Anterior cingulate cortex (tissue), 58 donors: ENCODE data around the gene TBXA2R.
"Not testable (repeated sequence)": the region's sequence is repeated elsewhere in the genome, so short reads cannot be mapped to it uniquely, and the experiment has no call there.

ENCODE experiments used
- DNase-seq, 58 donors: peaks; one replicate each; lab custom pipeline; 2025; lab: John Stamatoyannopoulos, UW

Gene TBXA2R

DNA sequence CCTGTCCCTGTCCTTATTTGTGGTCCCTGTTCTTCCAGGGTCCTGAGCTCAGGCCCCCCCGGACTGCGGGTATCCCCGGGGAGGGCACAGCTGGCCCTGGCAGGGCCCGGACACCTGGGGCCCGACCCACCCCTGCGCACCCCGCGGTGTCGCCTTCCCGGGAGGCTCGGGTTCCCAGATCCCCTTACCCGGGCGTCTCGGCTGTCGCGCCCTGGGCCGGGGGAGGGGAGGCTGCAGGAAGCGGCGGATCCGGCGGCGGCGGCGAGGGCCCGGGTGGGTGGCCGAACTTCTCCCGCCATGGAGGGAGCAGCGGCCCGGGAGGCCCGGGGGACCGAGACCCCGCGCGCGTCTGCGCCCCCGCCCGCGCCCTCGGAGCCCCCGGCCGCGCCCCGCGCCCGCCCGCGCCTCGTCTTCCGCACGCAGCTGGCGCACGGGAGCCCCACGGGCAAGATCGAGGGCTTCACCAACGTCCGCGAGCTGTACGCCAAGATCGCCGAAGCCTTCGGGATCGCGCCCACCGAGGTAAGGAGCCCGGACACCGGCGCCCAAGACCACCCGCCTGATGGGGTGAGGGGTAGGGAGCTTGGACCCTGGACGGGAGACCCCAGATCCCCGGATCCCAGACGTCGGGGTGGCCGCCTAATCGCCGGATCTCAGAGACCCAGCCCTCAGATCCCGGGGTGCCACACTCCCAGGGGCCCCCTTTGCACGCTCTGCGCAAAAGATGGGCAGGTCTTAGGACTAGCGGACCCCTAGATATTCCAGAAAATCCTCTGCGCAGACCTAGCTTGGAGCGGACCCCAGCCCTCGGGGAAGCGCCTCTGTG is 21.2 kb downstream of the TBXA2R start, which contains the start of gene GIPC3:
GIPC3 (plus strand) TSS at position 178 of the 826 bp plus-strand sequence; CDS start at position 298, 120 bp downstream.
- DNase-seq, result no peak

DNA sequence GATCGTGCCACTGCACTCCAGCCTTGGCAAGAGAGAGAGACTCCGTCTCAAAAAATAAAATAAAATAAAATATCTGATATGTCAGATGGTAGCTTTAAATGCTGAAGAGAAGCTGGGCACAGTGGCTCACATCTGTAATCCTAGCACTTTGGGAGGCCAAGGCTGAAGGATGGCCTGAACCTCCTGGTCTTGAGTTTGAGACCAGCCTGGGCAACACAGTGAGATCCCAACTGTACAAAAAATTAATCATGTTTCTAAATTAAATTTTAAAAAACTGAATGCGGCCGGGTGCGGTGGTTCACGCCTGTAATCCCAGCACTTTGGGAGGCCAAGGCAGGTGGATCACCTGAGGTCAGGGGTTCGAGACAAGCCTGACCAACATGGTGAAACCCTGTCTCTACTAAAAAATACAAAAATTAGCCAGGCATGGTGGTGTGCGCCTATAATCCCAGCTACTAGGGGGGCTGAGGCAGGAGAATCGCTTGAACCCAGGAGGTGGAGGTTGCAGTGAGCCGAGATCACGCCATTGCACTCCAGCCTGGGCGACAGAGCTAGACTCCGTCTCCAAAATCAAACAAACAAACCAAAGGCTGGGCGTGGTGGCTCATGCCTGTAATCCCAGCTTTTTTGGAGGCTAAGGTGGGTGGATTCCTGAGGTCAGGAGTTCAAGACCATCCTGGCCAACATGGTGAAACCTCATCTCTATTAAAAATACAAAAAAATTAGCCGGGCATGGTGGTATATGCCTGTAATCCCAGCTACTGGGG is 22.5 kb downstream of the TBXA2R start:
- DNase-seq, result not testable (repeated sequence)

DNA sequence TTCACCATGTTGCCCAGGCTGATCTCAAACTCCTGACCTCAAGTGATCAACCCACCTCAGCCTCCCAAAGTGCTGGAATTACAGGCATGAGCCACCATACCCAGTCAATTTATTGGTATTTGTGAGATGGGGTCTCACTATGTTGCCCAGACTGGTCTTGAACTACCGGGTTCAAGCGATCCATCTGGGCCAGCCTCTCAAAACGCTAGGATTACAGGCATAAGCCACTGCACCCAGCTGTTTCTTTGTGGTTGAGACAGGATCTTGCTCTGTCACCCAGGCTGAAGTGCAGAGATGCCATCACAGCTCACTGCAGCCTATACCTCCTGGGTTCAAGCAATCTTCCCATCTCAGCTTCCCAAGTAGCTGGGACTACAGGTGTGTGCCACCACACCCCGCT is 24.9 kb downstream of the TBXA2R start:
- DNase-seq, result not testable (repeated sequence)

DNA sequence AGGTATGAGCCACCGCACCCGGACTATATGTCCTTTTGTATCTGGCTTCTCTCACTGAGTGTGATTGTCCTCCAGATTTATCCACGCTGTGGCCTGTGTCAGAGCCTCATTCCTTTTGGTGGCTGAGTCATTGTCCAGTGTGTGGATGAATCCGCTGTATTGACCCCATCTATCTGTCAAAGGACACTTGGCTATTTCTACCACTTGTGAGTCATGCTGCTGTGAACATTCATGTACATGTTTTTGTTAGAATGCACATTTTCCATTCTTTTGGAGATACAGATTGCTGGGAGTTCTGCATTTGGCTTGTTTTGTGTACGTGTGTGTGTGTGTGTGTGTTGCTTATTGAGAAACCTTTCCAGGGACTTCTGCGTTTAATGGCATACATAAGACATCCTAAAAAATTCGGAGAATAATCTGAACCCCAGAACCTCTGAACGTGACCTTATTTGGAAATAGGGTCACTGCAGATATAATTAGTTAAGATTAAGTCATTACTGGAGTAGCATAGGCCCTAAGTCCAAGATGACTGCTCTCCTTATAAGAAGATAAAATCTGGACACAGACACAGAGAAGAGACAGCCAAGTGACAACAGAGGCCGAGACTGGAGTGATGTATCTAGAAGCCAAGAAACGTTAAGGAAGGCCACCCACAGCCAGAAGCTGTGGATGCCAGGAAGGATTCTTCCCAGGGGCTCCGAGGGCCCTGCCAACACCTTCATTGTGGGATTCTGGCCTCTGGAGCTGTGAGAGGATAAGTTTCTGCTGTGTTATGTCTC is 26.3 kb downstream of the TBXA2R start:
- DNase-seq, result peak in 6 of 58 donors; percentile 14 to 47 (median 25)

DNA sequence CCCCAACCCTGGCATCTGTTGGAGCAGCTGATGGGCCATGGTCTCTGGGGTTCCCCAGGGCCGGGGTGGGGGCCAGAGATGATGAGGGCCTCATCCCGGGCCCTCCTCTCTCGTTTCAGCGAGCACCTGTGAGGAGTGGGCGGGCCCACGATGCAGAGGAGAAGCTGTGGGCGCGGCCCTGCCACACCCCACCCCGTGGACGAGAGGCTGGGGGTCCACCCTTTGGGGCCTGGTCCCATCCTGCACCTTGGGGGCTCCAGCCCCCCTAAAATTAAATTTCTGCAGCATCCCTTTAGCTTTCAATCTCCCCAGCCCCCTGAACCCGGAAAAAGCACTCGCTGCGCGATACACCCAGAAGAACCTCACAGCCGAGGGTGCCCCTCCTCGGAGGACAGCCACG is 28.3 kb downstream of the TBXA2R start:
- no peak for DNase-seq

GRCh38 chr19:3577723-3578344 is 28.8 kb downstream of the TBXA2R start:
- no peak for DNase-seq

GRCh38 chr19:3576696-3577443 is 29.8 kb downstream of the TBXA2R start:
- peak in 50 of 58 donors; percentile 6 to 84 (median 44) for DNase-seq

GRCh38 chr19:3575949-3576673 is 30.6 kb downstream of the TBXA2R start:
- no peak for DNase-seq

GRCh38 chr19:3575260-3575741 is 31.4 kb downstream of the TBXA2R start:
- peak in 16 of 58 donors; percentile 7 to 38 (median 24) for DNase-seq

DNA sequence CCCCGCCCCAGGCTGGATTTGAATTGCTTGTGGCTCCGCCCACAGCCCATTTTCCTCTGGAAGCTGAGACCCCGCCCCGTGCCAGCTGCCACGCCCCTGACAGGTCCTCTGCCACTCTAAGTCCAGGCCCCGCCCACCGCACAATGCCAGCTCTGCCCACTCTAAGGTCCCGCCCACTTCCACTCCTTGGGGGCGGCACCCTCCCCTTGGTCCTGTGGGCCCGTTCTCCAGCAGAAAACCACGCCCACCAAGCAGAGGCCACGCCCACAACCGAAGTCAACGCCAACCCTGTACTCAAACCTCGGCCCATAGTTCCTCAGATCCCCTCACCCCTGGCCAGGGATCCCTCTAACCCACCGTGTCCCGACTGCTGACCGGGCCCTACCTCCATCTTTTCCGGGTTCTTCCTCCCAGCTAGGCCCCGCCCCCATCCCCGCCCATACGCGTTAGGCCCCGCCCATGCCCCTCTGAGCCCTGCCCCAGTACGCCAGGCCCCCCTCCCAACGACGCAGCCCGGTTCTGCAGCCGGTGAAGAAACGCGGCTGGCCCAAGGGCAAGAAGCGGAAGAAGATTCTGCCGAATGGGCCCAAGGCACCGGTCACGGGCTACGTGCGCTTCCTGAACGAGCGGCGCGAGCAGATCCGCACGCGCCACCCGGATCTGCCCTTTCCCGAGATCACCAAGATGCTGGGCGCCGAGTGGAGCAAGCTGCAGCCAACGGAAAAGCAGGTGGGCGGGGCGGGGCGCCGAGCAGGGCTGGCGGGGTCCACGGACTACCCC is 32.6 kb downstream of the TBXA2R start:
- DNase-seq, result peak in 49 of 58 donors; percentile 7 to 89 (median 56)

DNA sequence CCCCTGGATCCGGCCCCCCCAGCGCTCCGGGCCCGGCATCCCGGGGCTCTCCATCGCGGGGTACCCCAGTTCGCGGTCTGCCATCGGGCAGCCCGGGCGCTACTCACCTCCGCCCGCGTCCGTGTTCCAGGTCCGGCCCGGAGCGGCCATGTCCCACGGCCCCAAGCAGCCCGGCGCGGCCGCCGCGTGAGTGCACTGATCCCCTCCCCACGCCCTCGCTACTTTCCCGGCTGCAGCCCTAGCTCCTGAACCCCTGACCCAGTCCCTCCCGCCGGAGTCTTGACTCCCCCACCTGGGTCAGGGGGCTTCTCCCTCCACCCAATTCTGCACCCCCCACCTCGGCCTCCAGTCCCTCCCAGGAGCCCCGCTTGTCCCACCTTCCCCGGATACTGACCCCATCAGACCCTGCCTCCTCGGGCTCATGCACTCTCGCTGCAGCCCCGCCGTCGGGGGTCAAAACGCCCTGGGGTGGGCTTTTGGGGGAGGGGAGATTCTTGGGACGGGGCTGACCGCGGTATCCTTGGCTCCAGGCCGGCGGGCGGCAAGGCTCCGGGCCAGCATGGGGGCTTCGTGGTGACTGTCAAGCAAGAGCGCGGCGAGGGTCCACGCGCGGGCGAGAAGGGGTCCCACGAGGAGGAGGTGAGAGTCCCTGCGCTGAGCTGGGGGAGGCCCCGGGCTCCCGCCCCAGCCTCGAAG is 33.4 kb downstream of the TBXA2R start:
- no peak for DNase-seq

- no peak for DNase-seq
These were observed 33.9 kb downstream of the TBXA2R start, which contains the start of gene HMG20B for GRCh38 chr19:3572855-3573161. Gene HMG20B, plus strand, starts transcription at chr19:3572944. Its CDS starts 366 bp downstream, at chr19:3573310.

GRCh38 chr19:3572132-3572854 is 34.4 kb downstream of the TBXA2R start:
- DNase-seq, result peak; percentile 86 to 100 (median 99)

DNA sequence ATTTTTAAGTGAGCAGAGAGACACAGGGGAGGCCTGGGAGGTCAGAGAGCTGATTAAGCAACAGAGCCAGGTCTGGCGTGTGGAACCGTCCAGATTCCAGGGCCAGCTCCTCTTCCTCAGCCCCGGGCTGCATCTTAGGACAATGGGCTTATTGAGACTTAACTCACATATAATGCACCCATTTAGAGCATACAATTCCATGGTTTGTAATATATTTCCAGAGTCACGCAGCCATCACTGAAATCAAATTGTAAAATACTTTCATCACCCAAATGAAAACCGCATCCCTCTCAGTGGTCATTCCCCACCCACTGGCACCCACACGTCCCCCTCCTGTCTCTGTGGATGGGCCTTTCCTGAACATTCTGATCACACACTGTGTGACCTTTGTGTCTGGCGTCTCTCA is 36.1 kb downstream of the TBXA2R start:
- peak in 33 of 58 donors; percentile 12 to 82 (median 49) for DNase-seq

DNA sequence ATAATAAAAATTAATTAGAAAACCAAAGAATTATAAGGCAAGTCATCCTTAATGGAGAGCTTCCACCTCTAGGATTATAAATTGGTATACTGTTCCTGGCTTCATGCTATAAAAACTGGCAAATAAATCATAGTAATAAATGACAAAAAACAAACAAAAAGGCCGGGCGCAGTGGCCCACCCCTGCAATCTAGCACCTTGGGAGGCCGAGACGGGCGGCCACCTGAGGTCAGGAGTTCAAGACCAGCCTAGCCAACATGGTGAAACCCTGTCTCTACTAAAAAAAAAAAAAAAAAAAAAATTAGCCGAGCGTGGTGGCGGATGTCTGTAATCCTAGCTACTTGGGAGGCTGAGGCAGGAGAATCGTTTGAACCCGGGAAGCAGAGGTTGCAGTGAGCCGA is 36.6 kb downstream of the TBXA2R start:
- DNase-seq, result not testable (repeated sequence)

DNA sequence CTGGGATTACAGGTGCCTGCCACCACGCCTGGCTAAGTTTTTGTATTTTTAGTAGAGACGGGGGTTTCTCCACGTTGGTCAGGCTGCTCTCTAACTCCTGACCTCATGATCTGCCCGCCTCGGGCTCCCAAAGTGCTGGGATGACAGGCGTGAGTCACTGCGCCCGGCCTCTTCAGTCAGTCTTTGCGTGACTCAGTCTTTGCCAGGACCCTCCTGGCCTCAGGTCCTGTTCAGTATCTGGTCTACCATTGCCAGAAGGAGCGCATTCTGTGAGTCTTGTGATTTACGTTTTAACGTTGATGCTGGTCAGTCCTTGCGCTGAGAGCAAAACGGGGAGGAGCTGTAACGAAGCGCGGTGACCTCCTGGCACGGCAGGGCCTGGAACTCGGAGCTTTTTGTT is 41.5 kb downstream of the TBXA2R start:
- no peak for DNase-seq
